Stimulated activated naive CD8-positive, alpha-beta T cell treated with anti-CD3 and anti-CD28 coated beads, Interleukin-15, Interleukin-2, amounts not matched to agents 100 U/mL and 50 U/mL, for 24 hours (primary cell): Measurements from ENCODE around the gene KLHL22.
"Not testable (repeated sequence)": the region's sequence is repeated elsewhere in the genome, so short reads cannot be mapped to it uniquely, and the experiment has no call there.

ENCODE experiments used
- ATAC-seq: fragments of 150-1000 bp; cut with Tn5 transposase; one replicate; pipeline ENCODE4 v1.10.0; 2021
- DNase-seq: peaks from one replicate; pipeline ENCODE4 v3.0.0; 2021

KLHL22 gene

GRCh38 chr22:20400606-20401375, 94.8 kb downstream of the KLHL22 start:
- no peak for ATAC-seq
- no peak for DNase-seq

- ATAC-seq (no peak), DNase-seq (no peak)
These were observed 95.6 kb downstream of the KLHL22 start for GRCh38 chr22:20399866-20400605.

- ATAC-seq = no peak
- DNase-seq = no peak
These were observed 97.2 kb downstream of the KLHL22 start for GRCh38 chr22:20398420-20398819.

- no peak for ATAC-seq
These were observed 98.1 kb downstream of the KLHL22 start for GRCh38 chr22:20397498-20397897.

GRCh38 chr22:20396639-20397038, 99.0 kb downstream of the KLHL22 start:
- ATAC-seq (no peak), DNase-seq (no peak)

More at GRCh38 chr22:20397498-20397897, 98.1 kb downstream of the KLHL22 start:
- no peak for DNase-seq

GRCh38 chr22:20395907-20396287, 99.7 kb downstream of the KLHL22 start:
- ATAC-seq (no peak), DNase-seq (no peak)

GRCh38 chr22:20395181-20395906, 100.3 kb downstream of the KLHL22 start:
- no peak for DNase-seq
- no peak for ATAC-seq

- peak; percentile 92 for ATAC-seq
- DNase-seq = peak; percentile 84
These were observed 101.7 kb downstream of the KLHL22 start, which contains the start of gene ZNF74 for GRCh38 chr22:20393705-20394476. Gene ZNF74, plus strand, starts transcription at chr22:20394151. Its CDS starts 478 bp downstream, at chr22:20394629.

- DNase-seq = no peak
- ATAC-seq = no peak
These were observed 102.5 kb downstream of the KLHL22 start for GRCh38 chr22:20392983-20393704.

GRCh38 chr22:20392365-20392881, 103.2 kb downstream of the KLHL22 start:
- not testable (repeated sequence) for DNase-seq, ATAC-seq
